ENCODE results near the gene CHST7.

GRCh38 chrX:46543441-46543840, 30.1 kb upstream of the CHST7 start:
- TF ChIP-seq ZNF274 (IDR thresholded peaks at IDR 0.05; ENCODE audit: low read depth, low read length) (no peak), YY1 (IDR thresholded peaks at IDR 0.05; ENCODE audit: insufficient read depth, insufficient read length) (no peak)

Data from NT2/D1 (cell line).